ENCODE data around the gene DIO3. TPM values are rescaled to one million over a fixed set of nuclear protein-coding genes. Genes with fewer than 3 reads are reported as not detected.

The DIO3 gene
- total RNA-seq, 1 donor from 2014 or later: not detected

GRCh38 chr14:101605836-101606235, 44.5 kb downstream of the DIO3 start:
- intact Hi-C loops (cut with DNase I): no loop called here
- no peak for DNase-seq (ENCODE audit: low spot score)

Other genes starting within 250 kb of the DIO3 start
- gene PPP2R5C, start 200.2 kb downstream of the DIO3 start, total RNA-seq: 202 TPM